Epidermal melanocyte (primary cell): ENCODE data around the gene RLN2.
"Not testable (repeated sequence)": the region's sequence is repeated elsewhere in the genome, so short reads cannot be mapped to it uniquely, and the experiment has no call there.

ENCODE experiments used
- DNase-seq: peaks from one replicate; pipeline ENCODE4 v3.0.0; 2011; ENCODE audit warnings: low spot score; ENCODE audit not compliant: insufficient read length

RLN2 gene, protein sequence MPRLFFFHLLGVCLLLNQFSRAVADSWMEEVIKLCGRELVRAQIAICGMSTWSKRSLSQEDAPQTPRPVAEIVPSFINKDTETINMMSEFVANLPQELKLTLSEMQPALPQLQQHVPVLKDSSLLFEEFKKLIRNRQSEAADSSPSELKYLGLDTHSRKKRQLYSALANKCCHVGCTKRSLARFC

GRCh38 chr9:5303840-5304795 is at the start of gene RLN2:
TSS of gene RLN2 (minus strand) at chr9:5304716. CDS start at chr9:5304580, 136 bp downstream.
- DNase-seq = not testable (repeated sequence)

GRCh38 chr9:5354184-5354583 is 49.7 kb upstream of the RLN2 start:
- no peak for DNase-seq

DNA sequence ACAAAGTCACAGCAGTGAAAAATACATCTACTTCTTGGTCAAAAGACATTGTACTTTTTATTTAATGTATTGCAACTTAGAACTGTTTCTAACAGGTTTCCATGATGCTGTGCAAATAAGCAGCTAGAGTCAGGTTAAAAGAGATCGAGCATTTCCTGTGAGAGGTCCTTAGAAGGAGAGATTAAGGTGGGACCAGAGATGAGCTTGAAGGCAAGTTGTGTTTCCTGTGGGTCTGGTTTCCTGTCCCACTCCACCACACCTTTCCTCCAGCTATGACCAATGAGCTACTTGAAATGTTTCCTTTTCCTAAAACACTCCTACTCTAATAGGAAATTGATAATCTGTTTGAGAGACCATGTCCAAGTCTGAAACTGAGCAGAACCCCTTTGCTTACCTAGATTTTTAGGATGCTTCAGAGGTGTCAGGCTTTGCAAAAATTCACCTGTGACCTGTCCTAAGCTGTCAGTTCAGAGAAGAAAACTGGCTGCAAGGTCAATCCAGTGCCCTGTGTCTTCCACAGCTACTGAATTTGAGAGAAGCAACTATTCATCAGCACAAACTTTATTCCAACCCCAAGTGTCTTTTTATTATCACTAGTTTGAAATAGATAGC is 48.2 kb upstream of the RLN2 start:
- no peak for DNase-seq

GRCh38 chr9:5338992-5339981 is 34.8 kb upstream of the RLN2 start, which contains the start of gene RLN1:
TSS of gene RLN1 (minus strand) at chr9:5339876. CDS start at chr9:5339746, 130 bp downstream.
- not testable (repeated sequence) for DNase-seq

DNA sequence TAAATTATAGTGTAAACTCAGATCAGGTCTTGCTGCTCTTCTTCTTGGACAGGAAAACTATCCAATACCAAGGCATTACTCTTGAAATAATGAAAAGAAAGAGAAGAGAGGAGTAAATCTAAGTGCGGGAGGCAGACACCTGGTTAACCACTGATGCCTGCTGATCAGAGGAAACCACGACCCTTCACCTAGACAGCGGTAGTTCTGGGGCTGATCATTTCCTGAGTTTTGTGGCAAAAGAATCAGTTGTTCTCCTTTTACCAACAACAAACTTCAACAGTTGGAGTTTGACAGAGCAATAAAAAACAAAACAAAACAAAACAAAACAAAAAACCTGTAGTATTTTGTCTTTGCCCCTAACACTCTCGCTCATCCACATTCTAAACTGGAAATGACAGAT is 32.2 kb upstream of the RLN2 start:
- DNase-seq = no peak

DNA sequence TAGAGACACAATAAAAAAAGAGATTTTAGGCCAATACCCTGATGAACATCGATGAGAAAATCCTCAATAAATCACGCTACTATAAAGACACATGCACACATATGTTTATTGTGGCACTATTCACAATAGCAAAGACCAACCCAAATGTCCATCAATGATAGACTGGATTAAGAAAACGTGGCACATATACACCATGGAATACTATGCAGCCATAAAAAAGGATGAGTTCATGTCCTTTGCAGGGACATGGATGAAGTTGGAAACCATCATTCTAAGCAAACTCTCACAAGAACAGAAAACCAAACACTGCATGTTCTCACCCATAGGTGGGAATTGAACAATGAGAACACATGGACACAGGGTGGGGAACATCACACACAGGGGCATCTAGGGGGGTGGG is 26.8 kb upstream of the RLN2 start:
- not testable (repeated sequence) for DNase-seq

- DNase-seq = no peak
These were observed 22.5 kb upstream of the RLN2 start for GRCh38 chr9:5326893-5327548.

DNA sequence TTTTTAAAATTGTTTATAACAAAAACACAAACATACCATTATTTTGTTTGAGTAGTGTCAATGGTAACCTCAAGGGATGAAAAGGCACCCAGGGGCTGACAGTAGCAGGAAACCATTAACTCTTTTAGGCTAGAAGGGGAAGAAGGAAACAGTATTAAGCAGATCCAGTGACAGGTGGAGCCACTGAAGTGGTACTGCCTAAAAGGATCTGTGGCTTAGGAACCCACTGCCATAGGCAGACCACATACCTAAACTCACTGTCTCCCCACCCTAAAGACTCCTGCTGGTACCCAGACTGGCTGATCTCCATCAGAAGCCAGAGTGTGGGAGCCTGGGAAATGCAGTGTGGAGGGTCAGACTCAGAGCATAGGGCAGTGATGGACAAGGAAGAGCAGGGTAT is 21.7 kb upstream of the RLN2 start:
- no peak for DNase-seq

- not testable (repeated sequence) for DNase-seq
These were observed 17.1 kb upstream of the RLN2 start for GRCh38 chr9:5321601-5322000.

GRCh38 chr9:5321058-5321457 is 16.5 kb upstream of the RLN2 start:
- DNase-seq = no peak

GRCh38 chr9:5316406-5316805 is 11.9 kb upstream of the RLN2 start:
- not testable (repeated sequence) for DNase-seq

GRCh38 chr9:5315187-5315923 is 10.8 kb upstream of the RLN2 start:
- no peak for DNase-seq

DNA sequence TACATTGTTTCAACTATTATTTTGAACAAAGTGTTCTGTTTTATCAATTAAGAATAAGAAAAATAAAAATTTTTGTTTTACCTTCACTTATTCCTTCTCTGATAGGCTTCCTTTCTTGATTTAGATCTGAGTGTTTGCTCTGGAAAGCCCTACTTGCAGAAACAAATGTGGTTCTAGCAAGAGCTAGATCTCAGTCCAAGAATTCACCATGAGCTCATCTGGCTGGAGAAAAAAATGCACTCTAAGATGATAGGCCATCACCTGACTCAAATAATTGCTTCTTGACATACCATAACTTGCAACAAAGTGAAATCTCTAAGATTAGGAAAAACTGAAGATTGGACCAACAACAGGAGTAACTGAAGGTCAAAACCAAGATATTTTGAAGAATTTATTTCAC is 6.3 kb upstream of the RLN2 start:
- no peak for DNase-seq

DNA sequence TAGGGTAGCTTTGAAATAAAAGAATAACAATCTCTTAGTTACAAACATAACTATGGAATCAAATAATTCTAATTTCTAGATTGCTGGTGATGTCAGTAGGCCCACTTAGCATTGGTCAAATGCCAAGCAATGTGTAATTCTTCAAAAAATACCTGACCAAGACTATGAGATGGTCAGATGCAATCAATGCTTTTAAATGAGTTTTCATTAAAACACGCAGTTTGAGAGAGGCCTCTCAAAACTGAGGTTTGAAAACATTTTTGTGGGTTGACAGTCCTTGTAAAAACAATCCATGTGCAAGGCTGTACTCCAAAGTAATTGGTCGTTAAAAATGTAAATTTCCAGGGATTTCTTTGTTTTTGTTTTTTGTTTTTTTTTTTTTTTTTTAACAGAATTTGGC is 1.2 kb upstream of the RLN2 start:
- no peak for DNase-seq

DNA sequence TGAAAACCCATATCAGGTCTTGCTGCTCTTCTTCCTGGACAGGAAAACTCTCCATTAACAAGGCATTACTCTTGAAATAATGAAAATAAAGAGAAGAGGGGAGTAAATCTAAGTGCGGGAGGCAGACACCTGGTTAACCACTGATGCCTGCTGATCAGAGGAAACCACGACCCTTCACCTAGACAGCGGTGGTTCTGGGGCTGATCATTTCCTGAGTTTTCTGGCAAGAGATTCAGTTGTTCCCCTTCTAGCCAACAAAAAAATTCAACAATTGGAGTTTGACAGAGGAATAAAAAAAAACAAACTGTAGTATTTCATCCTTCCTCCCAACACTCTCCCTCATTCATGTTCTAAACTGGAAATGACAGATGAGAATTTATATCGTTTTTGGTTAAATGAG is 3.0 kb downstream of the RLN2 start:
- DNase-seq = no peak

GRCh38 chr9:5292141-5292540 is 12.4 kb downstream of the RLN2 start:
- no peak for DNase-seq

DNA sequence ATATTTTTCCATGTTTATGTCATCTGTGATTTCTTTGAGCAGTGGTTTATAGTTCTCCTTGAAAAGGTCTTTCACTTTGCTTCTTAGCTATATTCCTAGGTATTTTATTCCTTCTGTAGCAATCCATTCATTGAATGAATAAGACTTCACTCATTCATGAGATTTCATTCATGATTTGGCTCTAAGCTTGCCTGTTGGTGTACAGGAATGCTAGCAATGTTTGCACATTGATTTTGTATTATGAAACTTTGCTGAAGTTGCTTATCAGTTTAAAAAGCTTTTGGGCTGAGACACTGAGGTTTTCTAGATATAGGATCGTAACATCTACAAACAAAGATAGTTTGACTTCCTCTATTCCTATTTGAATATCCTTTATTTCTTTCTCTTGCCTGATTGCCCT is 15.9 kb downstream of the RLN2 start:
- no peak for DNase-seq

DNA sequence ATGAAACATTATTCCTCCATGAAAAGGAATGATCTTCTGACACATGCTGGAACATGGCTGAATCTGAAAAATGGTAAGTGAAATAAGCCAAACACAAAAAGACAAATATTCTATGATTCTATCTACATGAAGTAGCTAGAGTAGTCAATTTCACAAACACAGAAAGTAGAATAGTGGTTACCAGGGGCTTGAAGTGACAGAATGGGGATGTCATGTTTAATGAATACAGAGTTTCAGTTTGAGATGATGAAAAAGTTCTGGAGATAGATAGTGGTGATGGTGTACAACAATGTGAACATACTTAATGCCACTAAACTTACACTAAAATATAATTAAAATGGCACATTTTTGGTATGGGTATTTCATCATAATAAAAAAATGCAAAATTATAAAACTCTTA is 18.3 kb downstream of the RLN2 start:
- no peak for DNase-seq

DNA sequence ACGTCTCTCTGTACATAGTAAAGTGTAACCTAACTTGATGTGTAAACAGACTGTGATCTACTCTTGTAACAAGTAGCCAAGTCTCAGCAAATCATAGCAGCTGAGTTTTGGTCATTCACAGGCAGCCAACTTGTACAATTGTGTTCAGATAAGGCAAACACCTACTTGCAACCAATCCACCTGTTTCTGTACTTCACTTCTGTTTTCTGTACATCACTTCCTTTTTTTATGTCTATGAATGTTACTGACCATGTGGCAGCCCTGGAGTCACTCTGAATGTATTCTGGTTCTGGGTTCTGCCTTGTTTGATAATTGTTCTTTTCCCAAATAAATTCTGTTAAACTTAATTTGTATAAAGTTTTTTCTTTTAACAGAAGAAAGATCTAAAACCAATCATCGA is 26.0 kb downstream of the RLN2 start:
- DNase-seq = no peak

- DNase-seq = no peak
These were observed 29.7 kb downstream of the RLN2 start for GRCh38 chr9:5274770-5275169.
